ENCODE data around the gene PPP2R1B.
"Not testable (repeated sequence)": the region's sequence is repeated elsewhere in the genome, so short reads cannot be mapped to it uniquely, and the experiment has no call there.

The PPP2R1B gene

GRCh38 chr11:111726301-111726713 is 39.9 kb downstream of the PPP2R1B start:
- DNase-seq (ENCODE audit: low spot score) = no peak

GRCh38 chr11:111725621-111726020 is 40.6 kb downstream of the PPP2R1B start:
- DNase-seq (ENCODE audit: low spot score) = no peak

GRCh38 chr11:111724615-111725129 is 41.5 kb downstream of the PPP2R1B start:
- DNase-seq (ENCODE audit: low spot score) = no peak

GRCh38 chr11:111723595-111723994 is 42.6 kb downstream of the PPP2R1B start:
- no peak for DNase-seq (ENCODE audit: low spot score)

- DNase-seq (ENCODE audit: low spot score) = no peak
Observed at GRCh38 chr11:111722501-111722900, 43.7 kb downstream of the PPP2R1B start.

- DNase-seq (ENCODE audit: low spot score) = no peak
Observed at GRCh38 chr11:111720801-111721494, 45.2 kb downstream of the PPP2R1B start.

- no peak for DNase-seq (ENCODE audit: low spot score)
Observed at GRCh38 chr11:111719379-111719778, 46.8 kb downstream of the PPP2R1B start.

GRCh38 chr11:111718859-111719258 is 47.3 kb downstream of the PPP2R1B start:
- no peak for DNase-seq (ENCODE audit: low spot score)

GRCh38 chr11:111718436-111718835 is 47.8 kb downstream of the PPP2R1B start:
- DNase-seq (ENCODE audit: low spot score) = no peak

- DNase-seq (ENCODE audit: low spot score) = not testable (repeated sequence)
Observed at GRCh38 chr11:111717660-111718059, 48.5 kb downstream of the PPP2R1B start.

GRCh38 chr11:111715142-111715816 is 50.9 kb downstream of the PPP2R1B start:
- DNase-seq (ENCODE audit: low spot score) = no peak

GRCh38 chr11:111714522-111714921 is 51.7 kb downstream of the PPP2R1B start:
- DNase-seq (ENCODE audit: low spot score) = no peak

GRCh38 chr11:111707691-111708067 is 58.5 kb downstream of the PPP2R1B start:
- DNase-seq (ENCODE audit: low spot score) = no peak

GRCh38 chr11:111707039-111707690 is 59.0 kb downstream of the PPP2R1B start:
- no peak for DNase-seq (ENCODE audit: low spot score)

GRCh38 chr11:111703576-111703975 is 62.6 kb downstream of the PPP2R1B start:
- DNase-seq (ENCODE audit: low spot score) = no peak

- no peak for DNase-seq (ENCODE audit: low spot score)
Observed at GRCh38 chr11:111702623-111703022, 63.6 kb downstream of the PPP2R1B start.

GRCh38 chr11:111700162-111700561 is 66.0 kb downstream of the PPP2R1B start:
- DNase-seq (ENCODE audit: low spot score) = no peak

- DNase-seq (ENCODE audit: low spot score) = no peak
Observed at GRCh38 chr11:111699579-111700156, 66.5 kb downstream of the PPP2R1B start.

GRCh38 chr11:111698852-111699559 is 67.2 kb downstream of the PPP2R1B start:
- DNase-seq (ENCODE audit: low spot score) = no peak

GRCh38 chr11:111697933-111698371 is 68.2 kb downstream of the PPP2R1B start:
- no peak for DNase-seq (ENCODE audit: low spot score)

GRCh38 chr11:111696556-111696955 is 69.6 kb downstream of the PPP2R1B start:
- no peak for DNase-seq (ENCODE audit: low spot score)

GRCh38 chr11:111694851-111695250 is 71.3 kb downstream of the PPP2R1B start:
- no peak for DNase-seq (ENCODE audit: low spot score)

All from left forelimb (tissue), 1 donor.